Heart left ventricle (tissue), 13 donors: ENCODE results near the gene PAGE2B.

Experiments used
- POLR2A ChIP-seq, 2 donors: fragments of 450-650 bp; IDR thresholded peaks; one replicate each; pipeline ENCODE4 v1.6.1; 2017; ENCODE audit warnings: antibody characterized with exemption in 2 of 2, mild to moderate bottlenecking in 2 of 2, moderate library complexity in 2 of 2
- TF ChIP-seq, protein P1 (sequence below), 12 donors: fragments of 200-600 bp; sonication (generic) in 4 of 12; IDR thresholded peaks; one replicate each; pipeline versions ENCODE4 v1.5.0 to v1.8.0; 2018 to 2022; ENCODE audit warnings: antibody characterized with exemption in 12 of 12, mild to moderate bottlenecking in 5 of 12
- donor health status: ischemic (EF 13 %, LVEDD 7.1; RV severe dilation, severe dysfunction).
- donor health status: DM: no; HTN: yes; CAD: no.
- donor health status: DM: no; HTN: no; CAD: no.
- donor health status: ischemic (EF 25% LVEDD 6.9; RV normal size, moderate dysfunction).
- donor health status: ischemic (EF 25% LVEDD 5.7; RV mildly dilated, moderate dysfunction).
- donor health status: ischemic (EF 35%, LVEDD 5.7; RV mildly dilated, moderate dysfunction).
- donor health status: nonischemic (EF 11% LVEDD 7.7; RV severe dilation, severe dysfunction).
- donor health status: DM: yes; HTN: yes; CAD: no.
- donor health status: PGD.
- donor health status: ischemic (EF 29% LVEDD 5.4; RV normal size, mild dysfunction).
- donor health status: nonischemic (EF 23%, LVEDD 6.1; RV moderate dilation, normal function).

DNA sequence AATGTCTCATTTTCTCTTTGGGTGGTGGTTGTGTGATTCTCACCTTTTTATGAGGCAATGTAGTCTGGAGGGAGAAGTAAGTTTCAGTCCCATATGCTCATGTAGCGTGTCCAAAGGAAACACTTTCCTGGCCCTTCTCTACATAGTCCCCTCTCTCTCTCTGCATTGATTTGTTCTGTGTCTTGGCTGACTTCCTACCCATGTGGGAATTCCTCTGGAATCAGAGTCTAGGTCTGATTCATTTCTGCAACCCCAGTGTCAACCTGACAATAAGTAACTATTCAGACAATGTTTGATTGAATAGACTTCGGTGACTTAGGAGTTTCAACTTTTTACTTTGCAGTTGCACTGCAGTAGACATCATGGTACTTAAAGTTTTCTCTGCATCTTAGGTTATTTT lies 41.4 kb upstream of the PAGE2B start:
- no peak for TF ChIP-seq POLR2A (IDR thresholded peaks at IDR 0.05)
- TF ChIP-seq, protein P1, sequence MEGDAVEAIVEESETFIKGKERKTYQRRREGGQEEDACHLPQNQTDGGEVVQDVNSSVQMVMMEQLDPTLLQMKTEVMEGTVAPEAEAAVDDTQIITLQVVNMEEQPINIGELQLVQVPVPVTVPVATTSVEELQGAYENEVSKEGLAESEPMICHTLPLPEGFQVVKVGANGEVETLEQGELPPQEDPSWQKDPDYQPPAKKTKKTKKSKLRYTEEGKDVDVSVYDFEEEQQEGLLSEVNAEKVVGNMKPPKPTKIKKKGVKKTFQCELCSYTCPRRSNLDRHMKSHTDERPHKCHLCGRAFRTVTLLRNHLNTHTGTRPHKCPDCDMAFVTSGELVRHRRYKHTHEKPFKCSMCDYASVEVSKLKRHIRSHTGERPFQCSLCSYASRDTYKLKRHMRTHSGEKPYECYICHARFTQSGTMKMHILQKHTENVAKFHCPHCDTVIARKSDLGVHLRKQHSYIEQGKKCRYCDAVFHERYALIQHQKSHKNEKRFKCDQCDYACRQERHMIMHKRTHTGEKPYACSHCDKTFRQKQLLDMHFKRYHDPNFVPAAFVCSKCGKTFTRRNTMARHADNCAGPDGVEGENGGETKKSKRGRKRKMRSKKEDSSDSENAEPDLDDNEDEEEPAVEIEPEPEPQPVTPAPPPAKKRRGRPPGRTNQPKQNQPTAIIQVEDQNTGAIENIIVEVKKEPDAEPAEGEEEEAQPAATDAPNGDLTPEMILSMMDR (IDR thresholded peaks at IDR 0.05), result no peak
